GM19035 (cell line): Measurements from ENCODE around the gene ZDHHC9.

ENCODE experiments used
- ATAC-seq: cut with Tn5 transposase; IDR thresholded peaks from one replicate; pipeline ENCODE4 v1.9.1; 2021; ENCODE audit not compliant: unreplicated experiment

ZDHHC9 gene

DNA sequence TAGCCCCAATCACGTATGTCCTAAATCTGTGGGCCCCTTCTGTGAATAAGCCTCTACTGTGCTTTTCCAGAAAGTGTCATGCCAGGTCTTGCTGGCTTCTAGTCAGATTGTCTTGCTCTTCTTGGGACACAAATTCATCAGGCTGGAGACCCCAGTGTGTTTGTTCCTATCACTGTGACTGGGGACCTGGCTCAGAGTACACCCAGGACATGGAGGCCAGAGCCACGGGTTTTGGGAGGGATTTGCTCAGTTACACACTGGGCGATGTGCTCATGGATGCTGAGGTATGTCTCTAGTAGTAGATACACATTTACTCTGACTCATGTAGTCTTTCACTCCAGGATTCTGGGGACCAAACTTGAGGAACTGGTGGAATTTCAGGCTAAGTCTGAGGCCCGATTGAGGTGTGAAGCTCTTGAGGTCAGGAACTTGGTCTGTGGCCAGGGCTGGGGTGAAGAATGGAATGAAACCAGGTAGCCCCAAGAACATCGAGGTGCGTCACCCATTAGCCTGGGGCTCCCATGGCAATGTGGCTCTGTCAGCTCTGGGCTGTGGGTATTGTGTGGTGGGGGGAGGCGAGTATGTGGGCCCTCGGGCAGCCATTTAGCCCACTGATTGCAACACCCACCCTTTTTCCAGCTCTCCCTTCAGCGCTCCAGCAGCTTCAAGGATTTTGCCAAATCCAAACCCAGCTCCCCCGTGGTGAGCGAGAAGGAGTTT, 56.2 kb downstream of the ZDHHC9 start:
- ATAC-seq, result no peak

DNA sequence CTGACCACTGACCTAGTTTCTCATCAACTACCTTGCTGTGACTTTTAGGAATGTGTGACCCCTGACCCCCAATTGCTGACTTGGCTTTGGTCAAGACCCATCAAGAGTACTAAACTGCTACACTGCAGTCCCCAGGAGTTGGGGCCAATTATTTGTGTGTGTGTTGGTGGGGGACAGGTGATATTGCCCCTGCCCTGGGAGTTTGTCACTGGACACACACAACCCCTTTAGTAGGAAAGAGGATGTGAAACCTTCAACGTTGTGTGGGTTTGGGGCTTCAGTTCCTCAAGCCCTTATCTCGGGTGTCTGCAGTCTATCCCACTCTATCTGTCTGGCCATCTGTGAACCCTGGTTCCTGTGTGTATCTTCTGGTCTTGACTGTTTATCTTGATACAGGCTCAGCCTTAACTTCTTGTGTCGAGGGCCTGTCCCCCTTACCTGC, 57.5 kb downstream of the ZDHHC9 start:
- peak; percentile 77 for ATAC-seq

DNA sequence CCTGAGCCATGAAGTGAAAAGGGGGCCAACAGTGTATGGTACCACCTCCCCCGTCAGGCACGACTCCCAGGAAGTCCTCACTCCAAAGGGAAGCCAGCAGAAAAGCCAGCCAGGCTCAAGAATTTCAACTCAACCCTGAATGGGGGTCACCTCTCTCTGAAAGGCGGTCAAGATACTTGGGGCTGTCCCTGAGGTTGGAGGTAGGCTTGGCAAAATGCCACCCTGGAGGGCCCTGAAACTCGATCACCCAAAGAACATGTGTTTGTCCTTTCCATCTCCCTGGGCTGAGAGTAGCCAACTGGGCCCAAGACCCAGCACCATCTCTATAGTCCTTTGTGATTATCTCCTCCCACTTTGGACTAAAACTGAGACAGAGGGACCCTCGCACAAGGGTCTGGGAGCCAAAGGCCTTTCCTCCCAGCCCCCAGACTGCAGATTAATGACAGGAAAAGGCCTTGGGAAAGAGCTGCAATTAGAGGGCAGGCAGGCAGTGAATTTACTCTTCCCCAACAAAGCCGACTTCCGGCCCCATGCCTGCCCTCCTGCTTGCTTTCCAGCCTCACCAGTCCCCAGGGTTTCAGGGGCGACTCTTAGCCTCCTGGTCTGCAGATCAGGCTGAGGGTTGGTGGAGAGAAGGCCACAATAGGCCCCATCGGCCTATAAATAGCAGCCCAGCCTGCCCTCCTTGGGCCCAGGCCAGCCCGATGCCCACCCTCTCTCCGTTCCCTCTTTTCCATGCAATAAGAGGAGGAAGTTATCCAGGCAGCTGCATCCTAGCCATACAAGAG, 58.3 kb downstream of the ZDHHC9 start:
- ATAC-seq, result no peak

DNA sequence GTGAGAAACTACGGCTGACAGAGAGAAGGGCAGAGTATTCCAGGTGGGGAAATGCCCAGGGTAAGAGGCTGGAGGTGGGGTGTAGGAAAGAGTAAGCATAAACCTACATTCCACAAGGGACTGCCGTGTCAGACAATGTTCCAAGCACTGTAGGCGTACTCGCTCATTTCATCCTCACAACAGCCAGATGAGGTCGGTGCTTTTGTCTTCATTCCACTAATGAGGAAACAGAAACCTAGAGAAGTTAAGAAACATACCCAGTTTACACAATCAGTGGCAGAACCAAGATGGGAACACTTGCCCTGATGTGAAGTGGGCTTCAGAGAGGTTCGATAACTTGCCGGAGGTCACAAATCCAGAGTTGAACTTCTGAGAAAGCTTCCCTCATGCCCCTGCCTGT, 59.3 kb downstream of the ZDHHC9 start:
- no peak for ATAC-seq

DNA sequence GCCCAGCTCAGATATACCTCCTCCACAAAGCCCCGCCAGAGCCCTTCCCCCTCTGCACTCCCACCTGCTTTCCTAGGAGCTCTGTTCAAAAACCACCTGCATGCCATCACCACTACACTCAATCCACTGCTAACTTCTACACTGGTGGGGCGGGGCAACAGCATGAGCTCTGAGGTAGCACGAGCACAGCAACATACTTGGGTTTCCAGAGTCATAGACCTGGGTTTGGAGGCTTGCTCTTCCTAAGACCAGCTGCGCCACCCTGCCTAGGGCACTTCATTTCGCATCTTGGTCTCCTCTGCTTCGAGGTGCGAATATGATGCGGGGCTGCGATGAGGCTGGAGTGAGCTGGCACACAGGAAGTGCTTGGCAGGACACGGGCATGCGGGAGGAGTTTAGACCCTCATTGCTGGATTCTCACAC, 60.4 kb downstream of the ZDHHC9 start:
- ATAC-seq, result no peak

DNA sequence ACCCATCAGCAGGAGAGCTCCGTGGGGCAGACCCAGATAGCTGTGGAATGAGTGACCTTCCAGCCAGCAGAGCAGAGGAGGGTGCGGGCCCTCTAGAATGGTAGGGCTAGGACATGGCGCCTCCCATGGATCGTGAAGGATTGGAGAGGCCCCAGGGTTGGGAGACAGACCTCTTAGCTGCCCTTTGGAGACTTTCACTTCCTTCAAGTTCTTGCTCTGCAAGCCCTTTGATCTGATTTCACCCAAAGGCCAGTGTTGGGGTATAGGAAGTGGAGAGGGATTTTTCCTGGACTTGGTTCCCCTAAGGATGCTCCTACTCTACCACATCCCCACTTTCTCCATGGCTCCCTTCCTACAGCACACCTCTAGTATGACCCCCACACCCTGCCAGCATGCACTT, 61.0 kb downstream of the ZDHHC9 start:
- ATAC-seq, result no peak

DNA sequence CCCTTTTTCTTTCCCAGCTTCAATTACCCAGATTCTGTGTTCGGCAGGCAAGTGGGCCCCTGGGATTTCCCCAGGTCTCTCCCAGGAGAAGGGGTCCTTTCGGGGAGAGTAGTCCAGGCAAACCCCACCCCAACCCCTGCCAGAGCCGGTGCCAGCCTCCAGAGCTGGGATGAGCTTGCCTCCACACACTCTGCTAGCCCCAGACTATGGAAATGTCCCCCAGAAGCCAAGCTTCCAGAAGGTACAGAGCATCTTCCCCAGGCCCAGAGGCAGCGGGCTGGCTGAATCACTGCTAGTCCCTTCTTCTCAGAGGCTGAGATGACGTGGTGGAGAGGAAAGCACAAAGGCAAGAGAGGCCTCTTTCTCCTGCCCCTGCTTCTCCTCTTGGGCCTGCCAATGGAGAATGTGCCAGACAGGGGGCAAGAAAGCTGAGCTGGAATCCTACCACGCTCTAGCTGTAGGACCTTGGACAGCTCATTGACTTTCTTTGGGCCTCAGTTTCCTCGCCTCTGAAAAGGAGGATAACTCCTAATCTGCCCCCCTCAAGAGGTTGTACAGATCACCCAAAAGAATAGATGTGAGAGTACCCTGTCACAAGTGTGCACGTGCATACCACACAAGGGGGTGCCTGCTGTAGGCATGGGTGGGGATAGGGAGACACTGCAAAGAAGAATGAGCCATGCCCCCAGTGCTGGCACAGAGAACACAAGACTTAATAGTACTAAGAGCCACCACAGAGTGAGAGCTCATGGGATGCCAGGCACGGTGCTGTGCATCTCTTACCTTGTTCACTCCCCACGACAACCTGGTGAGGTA, 61.8 kb downstream of the ZDHHC9 start:
- ATAC-seq, result no peak

DNA sequence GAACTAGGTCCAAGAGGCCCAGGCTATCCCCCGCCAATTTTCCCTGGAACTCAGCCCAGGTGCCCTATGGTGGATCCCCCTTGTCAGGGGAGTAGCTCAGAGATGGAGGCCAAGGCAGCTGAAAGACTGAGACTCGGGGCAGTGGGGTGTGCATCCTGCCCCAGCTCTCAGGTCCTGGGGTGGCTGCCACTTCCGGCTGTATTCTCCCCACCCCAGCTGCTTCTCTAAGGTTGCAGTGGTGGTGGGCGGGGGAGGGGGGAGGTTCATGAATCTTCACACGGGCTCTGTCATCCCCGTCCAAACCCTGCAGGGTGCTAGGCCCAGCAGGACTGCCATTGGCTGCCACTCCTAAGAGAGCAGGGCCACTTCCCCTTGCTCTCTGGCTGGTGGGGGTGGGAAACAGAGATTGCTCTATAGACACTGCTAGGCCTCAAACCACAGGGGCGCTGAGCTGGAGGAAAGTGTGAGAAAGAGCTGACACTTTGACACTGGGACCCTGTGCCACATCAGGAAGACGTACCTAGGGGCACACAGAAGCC, 62.5 kb downstream of the ZDHHC9 start:
- ATAC-seq, result peak; percentile 54

DNA sequence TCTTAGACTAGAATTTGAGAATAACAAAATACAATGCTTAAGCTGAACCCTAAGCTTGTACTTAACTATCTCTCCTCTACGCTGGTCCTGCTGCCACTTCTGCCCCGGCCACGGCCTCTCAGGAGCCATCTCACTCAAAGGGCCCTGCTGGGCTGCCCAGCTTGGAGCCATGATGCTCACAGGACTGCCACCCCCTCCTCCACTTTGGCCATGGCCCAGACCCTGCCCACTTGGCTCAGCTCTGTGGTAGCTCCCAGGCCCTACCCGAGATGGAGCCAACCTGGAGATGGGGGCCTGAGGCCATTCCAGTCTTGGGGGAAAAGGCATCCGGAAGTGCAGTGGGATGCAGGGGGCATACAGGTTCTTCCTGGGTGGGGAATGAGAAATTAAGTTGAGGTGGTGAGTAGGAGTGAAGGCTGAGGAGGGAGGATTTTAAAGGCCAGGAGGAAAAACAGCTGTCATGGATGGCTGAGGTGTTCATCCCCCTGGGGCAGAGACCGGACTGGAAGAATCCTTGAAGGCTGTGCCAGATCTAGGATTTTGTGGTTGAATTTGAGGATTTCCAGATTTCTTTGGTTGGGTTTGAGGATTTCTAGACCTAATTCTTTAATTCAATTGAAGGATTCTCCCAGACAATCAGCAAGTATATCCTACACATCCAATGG, 63.1 kb downstream of the ZDHHC9 start:
- ATAC-seq, result no peak

DNA sequence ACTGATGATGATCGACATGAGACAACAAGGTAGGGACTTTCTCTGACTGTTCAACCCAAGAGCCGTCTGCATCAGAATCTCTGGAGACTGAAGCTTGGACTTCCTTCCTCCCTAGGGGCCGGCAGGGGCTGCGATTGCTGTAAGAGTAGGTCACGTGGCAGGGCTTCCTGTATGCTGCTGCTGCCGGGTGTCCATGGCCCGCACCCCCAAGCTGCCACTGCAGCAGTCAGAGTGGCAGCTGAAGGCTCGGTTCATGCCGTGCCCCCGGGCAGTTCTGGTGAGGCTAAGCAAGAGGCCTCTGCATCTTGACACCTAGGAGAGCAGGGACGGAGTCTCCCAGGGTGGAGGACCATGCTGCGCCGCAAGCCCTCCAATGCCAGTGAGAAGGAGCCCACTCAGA, 63.9 kb downstream of the ZDHHC9 start, which contains the start of gene SASH3:
TSS of gene SASH3 (plus strand) at position 203 of the 400 bp plus-strand sequence. CDS start at position 352, 149 bp downstream.
- ATAC-seq, result peak; percentile 39

DNA sequence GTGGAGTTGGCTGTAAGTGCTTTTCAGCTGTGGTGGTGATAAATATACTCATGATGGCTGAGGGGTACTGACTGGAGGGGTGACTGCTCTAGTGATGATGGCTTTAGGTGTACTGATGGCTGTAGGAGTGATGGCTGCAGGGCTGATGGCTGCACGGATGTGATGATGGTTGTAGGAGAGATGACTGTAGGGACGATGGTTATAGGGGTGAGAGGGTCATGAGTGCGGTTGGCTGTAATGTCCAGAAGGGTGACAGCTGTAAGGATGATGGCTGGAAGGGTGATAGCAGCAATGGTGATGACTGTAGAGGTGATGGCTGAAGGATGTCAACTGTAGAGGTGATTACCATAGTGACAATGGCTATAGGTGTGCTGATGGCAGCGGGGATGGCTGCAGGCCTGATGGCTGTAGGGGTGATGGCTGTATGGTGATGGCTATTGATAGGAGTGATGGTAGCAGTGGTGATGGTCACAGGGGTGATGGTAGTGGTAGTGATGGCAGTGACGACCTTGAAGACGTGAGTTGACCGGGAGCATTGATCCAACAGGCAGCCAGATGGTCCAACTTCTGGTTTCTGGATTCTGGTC, 64.5 kb downstream of the ZDHHC9 start:
- ATAC-seq, result no peak

DNA sequence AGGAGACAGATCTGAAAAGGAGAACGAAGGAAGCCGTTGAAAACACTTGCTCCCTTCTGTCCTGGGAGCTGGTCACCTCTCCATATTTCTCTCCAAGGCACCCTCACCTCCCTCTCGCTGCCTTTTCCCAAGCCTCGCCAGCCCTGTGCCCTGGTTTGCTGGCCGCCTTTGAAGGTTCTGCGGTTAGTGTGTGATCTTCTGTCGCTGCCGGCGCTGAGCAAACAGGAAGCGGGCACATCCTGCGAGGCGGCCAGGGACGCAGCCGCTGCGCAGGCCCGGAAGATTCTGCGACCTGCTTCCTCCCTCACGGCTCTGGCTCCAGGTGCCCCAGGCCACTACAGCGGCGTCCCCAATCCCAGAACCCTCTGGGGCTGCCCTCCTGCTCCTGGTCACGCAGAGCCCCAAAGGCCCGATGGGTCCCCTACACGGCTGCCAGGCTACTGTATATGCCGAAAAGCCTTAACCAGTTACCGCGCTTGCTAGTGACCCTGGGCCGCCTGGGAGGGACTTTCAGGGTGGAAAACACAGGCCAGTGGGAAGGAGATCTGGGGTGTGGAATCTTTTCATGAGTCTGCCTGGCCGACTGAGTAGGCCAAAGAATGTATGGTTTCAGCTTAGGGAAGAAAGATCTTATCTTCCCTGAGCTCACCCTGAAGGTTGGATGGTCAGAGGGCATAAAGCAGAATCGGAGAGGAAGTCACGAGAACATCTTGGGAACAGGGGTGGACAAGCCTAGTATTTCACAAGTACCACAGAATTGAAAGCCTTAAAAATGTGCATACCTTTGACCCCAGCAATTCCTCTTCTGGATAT, 66.3 kb downstream of the ZDHHC9 start:
- ATAC-seq, result peak; percentile 26

DNA sequence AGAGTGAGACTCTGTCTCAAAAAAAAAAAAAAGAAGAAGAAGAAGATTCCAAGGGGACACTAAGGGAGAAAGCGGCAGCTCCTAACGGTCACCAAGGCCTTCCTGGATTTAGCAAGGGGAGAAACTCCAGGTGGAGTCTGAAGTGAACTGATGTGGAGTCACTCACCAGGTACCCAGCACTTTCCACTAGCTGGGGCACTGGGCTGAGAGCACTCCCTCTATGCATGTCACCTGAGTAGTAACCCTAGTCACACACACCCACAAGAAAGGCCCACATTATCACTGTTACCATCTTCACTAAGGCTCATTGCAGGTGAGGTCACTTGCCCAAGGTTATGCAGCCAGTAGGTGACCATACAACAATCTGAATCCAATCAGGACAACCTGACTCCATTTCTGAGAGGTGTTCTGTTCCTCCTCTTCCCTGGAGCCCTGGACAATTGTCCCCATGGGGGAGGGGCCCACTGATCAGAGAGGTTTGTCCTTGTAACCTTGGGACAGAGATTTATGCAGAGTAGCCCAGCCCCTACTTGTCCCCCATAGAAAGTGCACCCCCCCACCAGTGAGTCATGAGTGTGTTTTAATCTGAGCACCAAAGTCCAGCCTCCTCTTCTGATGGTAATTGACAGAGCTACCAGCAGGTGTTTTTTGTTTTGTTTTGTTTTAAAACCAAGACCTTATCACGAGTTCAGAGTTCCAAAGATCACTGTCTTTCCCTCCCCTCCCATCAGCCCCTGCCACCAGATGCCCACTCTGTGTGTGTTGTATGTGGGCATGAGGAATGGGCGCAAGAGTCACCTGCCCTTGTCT, 69.8 kb downstream of the ZDHHC9 start:
- ATAC-seq, result no peak

DNA sequence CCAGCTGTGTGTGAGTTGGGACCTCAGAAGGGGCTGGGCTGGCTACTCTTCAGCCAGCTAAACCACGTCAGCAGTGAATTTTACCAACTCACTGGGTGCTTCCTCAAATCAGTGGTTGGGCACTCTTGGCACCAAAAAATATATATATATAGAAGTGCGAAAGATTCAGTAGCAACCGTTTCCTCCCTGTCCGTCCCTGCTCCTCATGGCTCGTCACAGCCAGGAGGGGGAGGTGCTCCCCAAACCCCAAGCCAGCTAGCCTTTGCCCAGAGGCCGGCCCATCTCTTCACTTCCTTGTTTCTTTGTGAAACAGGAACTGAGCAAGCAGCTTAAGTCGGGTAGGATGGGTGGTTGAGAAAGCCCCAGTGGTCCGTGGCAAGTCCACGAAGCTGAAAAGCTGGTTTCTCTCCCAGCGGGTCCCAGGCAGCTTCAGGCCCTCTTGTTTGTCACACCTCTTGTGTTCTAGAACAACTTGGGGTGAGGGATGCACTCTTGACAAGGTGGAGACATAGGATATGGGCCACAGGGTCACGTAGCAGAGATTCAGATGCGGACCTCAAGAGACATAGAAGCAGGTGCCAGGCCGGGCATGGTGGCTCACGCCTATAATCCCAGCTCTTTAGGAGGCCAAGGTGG, 70.8 kb downstream of the ZDHHC9 start:
- peak; percentile 60 for ATAC-seq

DNA sequence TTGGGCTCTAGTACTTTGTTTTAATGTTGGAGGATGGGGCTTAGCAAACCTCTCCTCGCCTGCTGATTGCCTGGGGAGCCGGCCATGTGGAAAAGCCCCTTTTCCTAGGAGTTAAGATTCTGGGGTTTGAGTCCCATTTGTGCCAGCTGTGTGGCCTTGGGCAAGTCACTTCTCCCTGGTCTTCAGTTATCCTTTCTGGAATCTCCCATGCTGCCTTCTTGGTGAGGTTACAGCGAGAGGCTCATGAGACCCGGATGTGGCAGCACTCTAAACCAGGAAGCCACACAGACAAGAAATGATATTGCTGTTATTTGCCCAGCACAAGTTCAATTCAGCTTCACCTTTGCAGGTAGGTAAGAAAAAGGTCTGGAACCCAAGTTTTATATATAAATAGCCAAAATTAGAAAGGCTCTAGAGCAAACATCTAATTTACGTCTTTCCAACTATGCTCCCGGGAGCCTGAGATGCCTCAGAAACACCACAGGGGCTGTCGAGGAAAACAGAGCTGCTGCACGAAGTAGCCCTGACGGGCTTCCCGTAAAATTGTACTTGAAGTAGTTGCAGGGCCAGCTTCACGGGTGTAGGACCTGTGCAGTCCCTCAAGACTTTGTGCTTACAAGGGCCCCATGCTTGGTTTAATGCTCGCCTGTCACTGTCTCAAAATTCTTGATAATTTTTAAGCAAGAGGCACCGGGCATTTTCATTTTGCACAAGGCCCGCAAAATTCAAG, 72.3 kb downstream of the ZDHHC9 start:
- no peak for ATAC-seq

DNA sequence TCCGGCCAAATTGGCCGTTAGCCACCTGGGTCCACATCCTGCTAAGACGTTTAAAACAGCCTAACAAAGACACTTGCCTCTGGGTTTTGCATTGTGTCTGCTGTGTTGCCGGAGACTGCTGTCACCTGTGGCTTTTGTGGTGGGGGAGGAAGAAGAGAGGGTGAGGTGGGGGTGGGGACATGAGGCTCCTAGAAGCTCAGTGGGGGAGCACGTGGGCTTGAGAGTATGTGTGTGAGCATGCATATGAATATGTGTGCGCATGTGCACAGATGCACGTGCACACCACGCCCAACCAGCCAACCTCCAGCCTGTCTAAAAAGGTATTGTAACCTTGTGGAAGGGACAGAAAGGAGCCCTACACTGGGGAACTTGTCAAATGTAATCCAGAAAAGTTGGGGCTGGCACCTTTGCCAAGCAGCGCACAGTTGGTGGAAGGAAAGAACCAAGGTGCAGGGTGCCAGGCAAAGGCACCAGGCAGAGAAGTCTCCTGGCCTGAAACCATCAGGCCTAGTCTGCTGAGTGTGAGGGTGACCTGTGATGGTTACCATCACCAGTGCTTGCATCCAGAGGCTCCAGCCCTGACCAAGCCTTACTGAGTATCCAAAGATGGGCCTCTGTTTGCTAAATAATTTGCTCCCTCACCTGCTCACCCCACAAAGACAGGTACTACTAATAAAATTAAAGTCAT, 74.1 kb downstream of the ZDHHC9 start:
- peak; percentile 49 for ATAC-seq
